GM12878 (cell line): ENCODE results near the gene GTSF1L. TPM values are rescaled to one million over a fixed set of nuclear protein-coding genes. Genes with fewer than 3 reads are reported as not detected.
A peak's percentile ranks its signal among the peaks of the same experiment; 100 is the strongest.

Experiments used
- ATAC-seq: fragments of 200-7000 bp; cut with Tn5 transposase; 3 replicates; pipeline ENCODE4 v1.9.1; 2020; ENCODE audit warnings: mild to moderate bottlenecking, moderate library complexity
- BruUV-seq: library from RNA; stranded (reverse); fragments of 400-500 nt; replicated peaks from 2 replicates; lab custom pipeline; 2021; lab: Mats Ljungman, UMichigan
- CTCF ChIA-PET: fragments of 300-600 bp; sonication (Branson Sonifier 250); formaldehyde crosslinking; extraction: SDS; loops from one replicate; lab custom pipeline; 2021; ENCODE audit warnings: inconsistent platforms; lab: Yijun Ruan, JAX
- POLR2A ChIA-PET: fragments of 350-600 bp; formaldehyde crosslinking; extraction: SDS; loops from one replicate; lab custom pipeline; 2021; ENCODE audit warnings: inconsistent platforms; lab: Charles Lee
- RAD21 ChIA-PET: fragments of 300-600 bp; sonication (Branson Sonifier 250); formaldehyde crosslinking; loops from one replicate; lab custom pipeline; 2023; ENCODE audit warnings: antibody characterized with exemption; ENCODE audit not compliant: unreplicated experiment; lab: Charles Lee
- SMC1A ChIA-PET: fragments of 300-600 bp; sonication (Branson Sonifier 250); formaldehyde crosslinking; loops from one replicate; lab custom pipeline; 2023; ENCODE audit not compliant: unreplicated experiment, uncharacterized antibody; lab: Charles Lee
- DNase-seq: peaks from one replicate; pipeline ENCODE4 v3.0.0-alpha.2; 2011; ENCODE audit warnings: low read depth, low spot score
- FAIRE-seq: peaks from 3 replicates; lab custom pipeline; 2011; peaks lifted over from hg19 to GRCh38; lab: Jason Lieb, UNC
- H2AFZ ChIP-seq: 2 replicates; pipeline ENCODE4 v1.6.0; 2011; ENCODE audit warnings: low read depth, low read length, control low read depth; ENCODE audit not compliant: control insufficient read depth
- H3K27ac ChIP-seq: 2 replicates; pipeline ENCODE4 v1.5.1; 2011; ENCODE audit warnings: control low read depth; ENCODE audit not compliant: control insufficient read depth, insufficient read depth
- H3K27me3 ChIP-seq, 2 experiments: replicated peaks in 1 of 2; 2 replicates each; pipeline versions ENCODE4 v1.6.0 to v1.6.1; 2011; ENCODE audit warnings: low read length in 1 of 2; ENCODE audit not compliant: control insufficient read depth in 2 of 2, insufficient read depth in 2 of 2
- H3K36me3 ChIP-seq, 2 experiments: 2 replicates each; pipeline ENCODE4 v1.5.1; 2011; ENCODE audit warnings: low read length in 1 of 2; ENCODE audit not compliant: control insufficient read depth in 2 of 2, insufficient read depth in 2 of 2
- H3K4me1 ChIP-seq: 2 replicates; pipeline ENCODE4 v1.6.1; 2011; ENCODE audit warnings: mild to moderate bottlenecking, low read length, moderate library complexity, mixed read lengths; ENCODE audit not compliant: control insufficient read depth, insufficient read depth
- H3K4me2 ChIP-seq: 2 replicates; pipeline ENCODE4 v1.6.0; 2011; ENCODE audit warnings: control low read depth; ENCODE audit not compliant: control insufficient read depth, insufficient read depth
- H3K4me3 ChIP-seq: fragments of 200-600 bp; sonication (generic); 2 replicates; pipeline ENCODE4 v1.5.1; 2016
- H3K79me2 ChIP-seq: 2 replicates; pipeline ENCODE4 v1.6.0; 2011; ENCODE audit warnings: low read length; ENCODE audit not compliant: control insufficient read depth, insufficient read depth
- H3K9ac ChIP-seq: 2 replicates; pipeline ENCODE4 v1.8.0; 2011; ENCODE audit warnings: low read length, control low read depth, mixed read lengths; ENCODE audit not compliant: control insufficient read depth, insufficient read depth
- H3K9me3 ChIP-seq: replicated peaks from 3 replicates; pipeline ENCODE4 v1.5.1; 2011; ENCODE audit warnings: mild to moderate bottlenecking, low read length; ENCODE audit not compliant: control insufficient read depth, insufficient read depth
- H4K20me1 ChIP-seq: 2 replicates; pipeline ENCODE4 v1.6.0; 2011; ENCODE audit not compliant: control insufficient read depth, insufficient read depth
- ASH2L ChIP-seq: fragments of 300-600, 200-600 bp; sonication (generic); IDR thresholded peaks from 2 replicates; pipeline ENCODE4 v1.6.1; 2017; ENCODE audit warnings: low read depth, mild to moderate bottlenecking, borderline replicate concordance
- ATF2 ChIP-seq: IDR thresholded peaks from 2 replicates; pipeline ENCODE4 v1.6.1; 2012; ENCODE audit warnings: low read length, inconsistent platforms
- ATF7 ChIP-seq: fragments of 450-650 bp; IDR thresholded peaks from 2 replicates; pipeline ENCODE4 v1.6.1; 2016; ENCODE audit warnings: low read depth, mild to moderate bottlenecking
- CBX3 ChIP-seq: fragments of 200-600 bp; sonication (generic); IDR thresholded peaks from 2 replicates; pipeline ENCODE4 v1.6.1; 2016; ENCODE audit warnings: low read depth, borderline replicate concordance
- ESRRA ChIP-seq: IDR thresholded peaks from 2 replicates; pipeline ENCODE4 v1.6.1; 2012; ENCODE audit warnings: mild to moderate bottlenecking, low read length, improper control_type of control experiment
- HDAC6 ChIP-seq: fragments of 200-600 bp; sonication (generic); IDR thresholded peaks from one replicate; pipeline ENCODE4 v1.8.0; 2017; ENCODE audit warnings: antibody characterized with exemption; ENCODE audit not compliant: unreplicated experiment
- NFIC ChIP-seq: IDR thresholded peaks from 2 replicates; pipeline ENCODE4 v1.6.1; 2012; ENCODE audit warnings: low read depth, mild to moderate bottlenecking, inconsistent platforms, low read length, moderate library complexity
- PKNOX1 ChIP-seq: fragments of 450-650 bp; IDR thresholded peaks from 2 replicates; pipeline ENCODE4 v1.6.1; 2016; ENCODE audit warnings: mild to moderate bottlenecking
- POLR2AphosphoS2 ChIP-seq: IDR thresholded peaks from 2 replicates; pipeline ENCODE4 v1.6.1; 2011; ENCODE audit warnings: low read depth, mild to moderate bottlenecking, low read length, improper control_type of control experiment, moderate library complexity
- SMARCA5 ChIP-seq: fragments of 450-650 bp; IDR thresholded peaks from 2 replicates; pipeline ENCODE4 v1.6.1; 2017; ENCODE audit warnings: mild to moderate bottlenecking
- ZBTB33 ChIP-seq: fragments of 450-650 bp; IDR thresholded peaks from 2 replicates; pipeline ENCODE4 v1.6.1; 2017; ENCODE audit warnings: mild to moderate bottlenecking
- WGBS: methylation state at CpG from one replicate; pipeline ENCODE4 v1.1.6; 2016; ENCODE audit warnings: low lambda C conversion rate; ENCODE audit not compliant: insufficient replicate concordance, insufficient coverage; ENCODE audit errors: missing lambda C conversion rate; 5-methylcytosine and 5-hydroxymethylcytosine counted together
- in situ Hi-C: fragments of 300-500 bp; cut with MboI; formaldehyde crosslinking; loops from 9 replicates; pipeline ENCODE4 v1.14.3; 2018; ENCODE audit warnings: mixed read lengths
- intact Hi-C: fragments of 100-400 bp; cut with micrococcal nuclease; formaldehyde crosslinking; loops from one replicate; pipeline ENCODE4 v1.14.2; 2022; ENCODE audit not compliant: unreplicated experiment
- polyA plus RNA-seq, 11 experiments: library from polyadenylated mRNA; depleted of rRNA in 4 of 11; unstranded in 6 of 11; stranded (reverse) in 5 of 11; fragments of >200 nt; fragmentation: Nextera tagmentation in 4 of 11; fragmentation: Illumina TruSeq in 1 of 11; extraction: Ambion mirVana in 4 of 11; extraction: Trizol in 1 of 11; gene quantifications; 1 replicate in 1 of 11; 2 replicates in 10 of 11; pipeline versions ENCODE4 v1.2.1 to v1.2.3, GENCODE V29; 2011 to 2016; ENCODE audit warnings: inconsistent platforms in 2 of 11, missing spikeins in 2 of 11, low read depth in 1 of 11
- total RNA-seq, 4 experiments: library from RNA; depleted of rRNA in 3 of 4; stranded (reverse); fragments of >200 nt in 3 of 4; fragmentation: Illumina TruSeq in 1 of 4; extraction: Trizol in 1 of 4; gene quantifications; 2 replicates each; pipeline versions ENCODE4 v1.2.1 to v1.2.3, GENCODE V29; 2013 to 2021

Gene GTSF1L
- total and polyA plus RNA-seq, 10 of the 15 experiments (the other 5 are each of a cell fraction or from before 2014, with no cell fraction given): 0.56 to 2.4 (median 1.3) TPM

GRCh38 chr20:43762911-43763310 is 36.1 kb upstream of the GTSF1L start:
- H3K79me2 ChIP-seq: no peaks in the 10 kb centered on the region
- SMC1A ChIA-PET: interaction anchor here (0.8 to 2.0 kb wide), 4 partner anchors 11 to 237 kb away, joined by 3 to 5 read pairs (median 3); no protein-coding TSS in a partner anchor
- ATAC-seq (no peak), DNase-seq (no peak)
- TF ChIP-seq ASH2L (no peak), ESRRA (no peak)
- TF ChIP-seq, all 136 proteins: peak for 0
- in situ Hi-C loops (no loop called here), intact Hi-C loops (no loop called here)
- FAIRE-seq: no peak
- H2AFZ ChIP-seq: no peak overlapping the region
- H3K4me2 ChIP-seq: no peak overlapping the region
- ChIA-PET CTCF (interaction anchor here (2.1 kb wide), 1 partner anchor 17 kb away, joined by 4 read pairs; no protein-coding TSS in a partner anchor), POLR2A (no interaction called here), RAD21 (interaction anchor here (2.6 kb wide), 1 partner anchor 10 kb away, joined by 6 read pairs; no protein-coding TSS in a partner anchor)
- H3K27me3 ChIP-seq: no peaks in the 10 kb centered on the region
- H3K9me3 ChIP-seq: no peaks in the 10 kb centered on the region; the same call in 2 of the 3 replicates
- H3K4me1 ChIP-seq: no peaks in the 10 kb centered on the region
- H3K4me3 ChIP-seq: no peak overlapping the region
- H4K20me1 ChIP-seq: no peaks in the 10 kb centered on the region
- no peaks in the 10 kb centered on the region for H3K36me3 ChIP-seq
- no peak overlapping the region for H3K27ac ChIP-seq
- H3K9ac ChIP-seq: no peak overlapping the region
- 88% methylated on average over 7 of the region's 7 CpGs for WGBS
- no TSS peak for BruUV-seq

GRCh38 chr20:43761386-43762340 is 34.9 kb upstream of the GTSF1L start:
- ATAC-seq (peak; percentile 42; the same call in 2 of the 3 replicates), DNase-seq (no peak), FAIRE-seq (no peak)
- H3K9me3 ChIP-seq: no peaks in the 10 kb centered on the region; the same call in 2 of the 3 replicates
- H3K4me2 ChIP-seq: no peak overlapping the region
- BruUV-seq: no TSS peak
- intact Hi-C loops: no loop called here
- no peak overlapping the region for H3K27ac ChIP-seq
- H3K4me1 ChIP-seq: no peaks in the 10 kb centered on the region
- ChIA-PET RAD21 (interaction anchor here (0.6 to 2.6 kb wide), 2 partner anchors 9 to 192 kb away, joined by 3 to 6 read pairs; no protein-coding TSS in a partner anchor), SMC1A (no interaction called here), CTCF (interaction anchor here (1.0 kb wide), 1 partner anchor 10 kb away, joined by 3 read pairs; no protein-coding TSS in a partner anchor), POLR2A (interaction anchor here (0.6 to 0.7 kb wide), 2 partner anchors 320 to 968 kb away, joined by 3 read pairs; no protein-coding TSS in a partner anchor)
- H3K27me3 ChIP-seq: no peaks in the 10 kb centered on the region
- no peaks in the 10 kb centered on the region for H3K36me3 ChIP-seq
- no peaks in the 10 kb centered on the region for H3K79me2 ChIP-seq
- H4K20me1 ChIP-seq: no peaks in the 10 kb centered on the region
- in situ Hi-C loops: no loop called here
- no peak overlapping the region for H3K4me3 ChIP-seq
- H2AFZ ChIP-seq: no peak overlapping the region
- no peak overlapping the region for H3K9ac ChIP-seq
- 80% methylated on average over 15 of the region's 15 CpGs for WGBS
- no peak for TF ChIP-seq POLR2AphosphoS2
- TF ChIP-seq ATF7: no peak
- no peak for TF ChIP-seq ATF2
- TF ChIP-seq ZBTB33: no peak
- no peak for TF ChIP-seq HDAC6
- no peak for TF ChIP-seq SMARCA5
- no peak for TF ChIP-seq CBX3
- no peak for TF ChIP-seq PKNOX1
- TF ChIP-seq NFIC: no peak
